ENCODE data around the gene MACROD2.
A peak's percentile ranks its signal among the peaks of the same experiment; 100 is the strongest.

Gene MACROD2

GRCh38 chr20:14062786-14063185 is 67.5 kb downstream of the MACROD2 start:
- no peak for DNase-seq (ENCODE audit: low spot score)

DNA sequence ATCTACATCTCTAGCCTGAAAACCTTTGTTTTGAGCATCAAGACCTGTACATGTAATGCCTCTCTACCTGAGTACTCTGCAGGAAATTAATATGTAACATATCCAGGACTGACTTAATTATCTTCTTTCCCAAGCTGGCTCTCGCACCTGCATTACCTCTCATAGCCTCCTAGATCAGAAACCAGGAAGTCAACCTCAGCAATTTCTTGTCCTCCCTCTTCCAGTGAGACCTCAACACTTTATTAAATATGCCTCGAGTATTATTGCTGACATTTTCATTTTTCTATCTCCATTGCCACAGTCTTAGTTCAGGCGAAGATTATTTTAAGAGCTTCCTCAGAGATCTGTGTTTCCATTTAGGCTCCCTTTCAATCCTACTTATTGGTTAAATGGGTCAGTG is 69.0 kb downstream of the MACROD2 start:
- no peak for DNase-seq (ENCODE audit: low spot score)

DNA sequence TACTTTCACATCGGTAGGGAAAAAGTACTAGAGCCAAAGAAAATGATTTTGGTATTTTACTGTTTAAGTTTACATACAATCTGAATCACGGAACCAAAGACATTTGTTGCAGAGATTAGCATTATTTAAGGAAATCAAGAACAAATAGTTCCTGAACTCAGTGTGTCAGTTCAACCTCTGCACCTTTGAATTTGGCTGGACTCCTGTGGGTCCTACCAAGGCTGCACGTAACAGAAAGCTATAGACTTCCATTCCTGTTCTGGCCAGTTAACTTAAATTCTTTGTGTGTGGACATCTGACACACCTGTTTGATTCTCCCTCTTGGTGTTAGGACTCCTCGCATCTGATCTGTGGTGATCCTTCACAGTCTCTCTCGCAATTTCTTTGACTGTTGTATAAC is 69.6 kb downstream of the MACROD2 start:
- DNase-seq (ENCODE audit: low spot score) = no peak

DNA sequence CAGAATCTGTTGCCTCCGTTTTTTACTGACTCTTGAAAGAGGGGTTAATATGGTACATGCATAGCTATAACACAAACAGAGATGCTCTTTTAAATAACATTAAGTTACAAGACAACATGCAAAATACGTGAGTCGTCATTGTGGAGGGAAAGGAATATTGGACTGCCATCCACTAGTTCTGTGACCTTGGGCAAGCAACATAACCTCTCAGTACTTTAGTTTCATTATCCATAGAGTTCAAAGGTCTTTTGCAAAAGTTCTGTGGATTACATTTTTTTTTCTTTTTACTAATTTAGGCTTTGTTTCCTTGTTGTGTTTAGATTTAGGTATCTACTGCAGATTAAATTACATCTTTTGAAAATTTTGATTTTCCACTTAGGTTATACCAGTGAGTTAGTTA is 70.5 kb downstream of the MACROD2 start:
- no peak for DNase-seq (ENCODE audit: low spot score)

DNA sequence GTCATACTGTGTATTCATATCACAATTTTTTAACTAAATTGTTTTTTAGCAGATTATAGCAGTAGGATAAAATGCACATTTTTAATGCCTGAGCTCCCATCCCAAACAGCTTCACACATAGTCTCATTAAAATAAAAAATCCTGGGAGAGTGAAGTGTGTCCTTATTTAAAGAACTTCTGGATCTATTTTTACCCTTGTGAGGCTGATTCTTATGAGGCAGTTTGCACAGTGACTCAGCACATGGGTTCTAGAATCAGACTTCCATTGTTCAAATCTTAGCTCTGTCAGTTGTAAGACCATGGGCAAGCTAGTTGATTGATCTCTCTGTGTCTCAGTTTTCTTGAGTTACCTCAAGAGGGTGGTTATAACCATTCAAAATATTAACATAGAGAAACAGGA is 72.3 kb downstream of the MACROD2 start:
- DNase-seq (ENCODE audit: low spot score) = no peak

DNA sequence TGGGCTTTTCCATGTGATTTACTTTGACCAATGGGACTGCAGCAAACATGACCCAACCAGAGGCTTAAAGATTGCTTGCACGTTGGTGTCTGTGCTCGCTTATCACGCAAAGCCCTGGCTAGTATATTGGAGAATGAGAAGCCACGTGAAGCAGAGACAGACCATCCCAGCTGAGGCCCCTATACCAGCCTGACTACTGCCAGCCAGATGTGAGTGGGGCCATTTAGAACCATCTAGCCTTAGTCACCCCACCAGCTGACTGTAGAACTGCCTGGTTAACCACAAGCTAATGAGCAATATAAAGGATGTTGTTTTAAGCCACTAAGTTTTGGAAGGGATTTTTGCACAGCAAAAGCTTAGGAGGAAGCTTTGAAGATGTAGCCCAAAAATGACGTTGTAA is 74.5 kb downstream of the MACROD2 start:
- DNase-seq (ENCODE audit: low spot score) = no peak

DNA sequence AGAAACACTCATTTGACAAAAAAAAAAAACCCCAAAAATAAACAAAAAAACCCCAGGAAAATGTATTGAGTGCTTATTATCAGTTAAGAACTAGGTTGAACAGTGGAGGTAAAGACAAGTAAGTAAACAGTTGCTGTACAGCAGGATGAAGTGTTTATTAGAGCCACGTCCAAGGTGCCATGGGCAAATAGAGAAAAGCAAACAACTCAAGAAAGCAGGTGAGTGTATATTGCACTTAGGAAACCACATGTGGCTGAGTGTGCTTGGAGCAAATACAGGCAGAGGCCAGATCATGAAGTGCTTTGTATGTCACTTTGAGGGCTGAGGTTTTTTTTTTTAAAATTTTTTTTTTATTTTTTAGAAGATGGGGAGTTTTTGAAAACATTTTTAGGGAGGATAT is 98.3 kb downstream of the MACROD2 start:
- peak; percentile 50 for DNase-seq (ENCODE audit: low spot score)

DNA sequence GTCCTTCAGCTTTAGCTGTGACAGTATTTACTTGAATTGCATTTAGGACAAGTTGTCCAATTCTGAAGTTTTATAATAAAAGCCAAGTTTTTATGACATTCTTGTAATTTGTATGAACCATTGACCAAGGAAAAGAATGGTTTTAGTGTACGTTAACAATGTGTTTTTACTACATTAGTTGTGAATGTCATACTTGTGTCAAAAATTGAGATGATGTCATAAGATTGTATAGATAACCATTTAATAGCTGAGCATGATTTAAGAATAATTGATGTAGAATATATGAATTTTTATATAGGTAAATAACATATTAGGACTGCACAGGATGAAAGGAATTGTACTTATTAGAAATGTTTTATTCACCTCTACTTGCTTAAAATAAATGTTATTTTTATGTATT is 102.9 kb downstream of the MACROD2 start:
- DNase-seq (ENCODE audit: low spot score) = no peak

- no peak for DNase-seq (ENCODE audit: low spot score)
Measured at GRCh38 chr20:14113416-14113815, 118.1 kb downstream of the MACROD2 start.

DNA sequence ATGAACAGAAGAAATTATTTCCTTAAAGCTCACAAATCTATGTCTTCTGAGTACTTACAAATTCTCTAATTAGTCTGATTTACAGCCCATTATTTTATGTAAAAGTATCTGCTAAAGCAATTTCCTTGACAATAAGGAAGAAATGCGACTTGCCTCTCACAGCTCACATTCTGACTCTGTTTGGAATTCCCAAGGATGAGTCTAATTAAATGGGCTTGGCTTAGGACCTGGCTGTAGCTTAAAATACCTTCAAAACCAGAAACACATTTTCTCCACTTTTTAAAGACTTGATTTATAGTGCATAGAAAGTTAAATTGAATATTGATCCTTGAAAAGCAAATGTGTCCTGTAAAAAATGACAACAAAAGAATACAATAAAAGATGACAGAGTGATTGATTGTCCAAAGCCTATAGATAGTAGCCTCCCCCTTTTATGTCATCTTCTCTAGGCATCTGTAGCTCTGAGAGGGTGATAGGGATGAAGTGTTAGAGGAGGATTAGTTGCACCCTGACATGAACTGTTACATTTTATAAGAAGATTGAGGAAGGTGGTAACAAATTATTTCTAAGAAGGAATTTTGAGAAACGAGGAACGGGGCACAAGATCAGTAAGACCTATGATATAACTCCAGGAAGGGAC is 118.9 kb downstream of the MACROD2 start:
- DNase-seq (ENCODE audit: low spot score) = no peak

DNA sequence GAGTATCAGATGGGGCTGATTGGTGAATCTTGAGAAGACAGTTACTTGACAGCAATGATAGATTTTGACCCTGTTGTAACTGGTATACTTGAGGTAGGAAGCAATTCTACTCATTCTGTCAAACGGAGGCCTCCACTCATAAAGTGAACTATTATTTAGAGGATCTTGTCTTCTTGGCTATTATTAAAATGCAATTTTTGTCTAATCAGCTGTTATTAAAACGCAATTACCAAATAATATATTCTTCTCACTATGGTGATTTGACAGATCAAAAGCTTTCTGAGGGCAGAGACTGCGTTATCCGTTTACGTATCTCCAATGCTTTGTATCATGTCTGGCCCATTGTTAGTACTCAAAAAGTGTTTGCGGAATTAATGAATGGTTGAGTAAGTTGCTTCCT is 120.7 kb downstream of the MACROD2 start:
- no peak for DNase-seq (ENCODE audit: low spot score)

DNA sequence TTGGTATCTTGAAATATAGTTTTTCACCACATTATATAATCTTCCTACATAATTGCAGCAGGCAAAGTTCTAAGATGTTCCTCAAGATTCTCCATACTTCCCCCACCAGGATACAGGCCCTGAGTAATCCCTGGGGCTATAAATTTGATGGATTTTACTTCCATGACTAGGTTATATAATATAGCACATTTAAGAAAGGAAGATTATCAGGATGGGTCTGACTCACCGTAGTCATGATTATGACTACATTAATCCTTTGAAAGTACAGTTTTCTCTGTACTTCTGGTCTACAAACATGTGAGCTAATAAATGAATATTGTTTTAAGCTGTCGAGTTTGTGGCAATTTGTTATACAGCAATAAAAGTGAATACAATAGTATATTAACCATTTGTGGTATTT is 122.5 kb downstream of the MACROD2 start:
- no peak for DNase-seq (ENCODE audit: low spot score)

GRCh38 chr20:14126856-14127255 is 131.5 kb downstream of the MACROD2 start:
- DNase-seq (ENCODE audit: low spot score) = no peak

- no peak for DNase-seq (ENCODE audit: low spot score)
Measured at GRCh38 chr20:14127514-14128223, 132.4 kb downstream of the MACROD2 start.

DNA sequence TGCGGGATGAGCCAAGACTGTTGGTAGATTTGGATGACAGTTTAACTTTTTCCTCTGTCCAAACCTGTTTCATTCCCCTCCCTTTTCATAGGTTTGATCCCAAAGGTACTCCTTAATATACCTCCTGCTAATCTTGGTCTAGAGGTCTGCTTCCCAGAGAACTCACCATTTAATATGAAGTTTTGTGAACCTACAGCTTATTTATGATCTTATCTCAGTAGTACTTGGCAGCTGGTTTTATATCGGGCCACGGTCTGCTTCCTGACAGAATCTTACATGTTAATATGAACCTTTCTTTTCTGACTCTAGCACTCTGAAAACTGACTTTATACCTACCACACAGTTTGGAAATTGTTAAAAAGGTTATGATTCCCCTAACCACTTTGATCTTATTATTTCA is 138.7 kb downstream of the MACROD2 start:
- DNase-seq (ENCODE audit: low spot score) = no peak

GRCh38 chr20:14142171-14142570 is 146.9 kb downstream of the MACROD2 start:
- peak; percentile 77 for DNase-seq (ENCODE audit: low spot score)

GRCh38 chr20:14142964-14143627 is 147.8 kb downstream of the MACROD2 start:
- peak; percentile 42 for DNase-seq (ENCODE audit: low spot score)

DNA sequence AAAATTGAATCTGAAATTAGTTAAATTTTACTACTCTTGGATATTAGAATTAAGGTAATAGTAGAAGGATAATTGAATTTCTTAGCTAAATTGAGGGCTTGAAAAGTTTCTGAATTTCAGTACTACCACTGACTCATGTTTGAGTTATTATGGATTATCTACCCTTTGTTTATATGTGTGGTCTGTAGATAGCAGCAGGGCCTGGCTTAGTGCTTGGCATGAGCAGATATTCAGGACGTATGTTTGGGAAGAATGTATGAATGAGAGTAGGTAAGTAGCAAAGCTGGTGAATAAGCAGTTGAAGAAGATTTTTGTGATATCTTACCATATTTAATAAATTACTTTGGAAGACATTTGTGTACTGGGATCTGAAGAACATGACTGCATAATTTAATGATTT is 152.7 kb downstream of the MACROD2 start:
- no peak for DNase-seq (ENCODE audit: low spot score)

DNA sequence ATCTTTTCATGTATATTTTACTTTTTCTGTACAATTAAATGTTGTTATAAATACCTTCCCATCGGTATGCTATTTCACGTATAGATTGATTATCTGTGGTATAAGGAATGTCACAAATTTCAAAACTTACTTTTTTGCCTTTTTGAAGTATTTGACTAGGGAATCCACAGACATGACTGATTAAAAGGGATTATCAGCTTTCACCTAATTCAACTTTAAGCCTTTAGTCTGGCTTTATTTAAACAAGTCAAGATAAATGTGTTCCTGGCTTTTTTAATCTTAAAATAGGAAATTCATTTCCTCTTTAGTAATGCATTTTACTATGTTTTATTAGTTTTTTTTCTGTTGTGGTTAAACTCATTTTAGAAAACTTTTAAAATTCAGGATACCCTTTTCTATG is 160.0 kb downstream of the MACROD2 start:
- DNase-seq (ENCODE audit: low spot score) = no peak

DNA sequence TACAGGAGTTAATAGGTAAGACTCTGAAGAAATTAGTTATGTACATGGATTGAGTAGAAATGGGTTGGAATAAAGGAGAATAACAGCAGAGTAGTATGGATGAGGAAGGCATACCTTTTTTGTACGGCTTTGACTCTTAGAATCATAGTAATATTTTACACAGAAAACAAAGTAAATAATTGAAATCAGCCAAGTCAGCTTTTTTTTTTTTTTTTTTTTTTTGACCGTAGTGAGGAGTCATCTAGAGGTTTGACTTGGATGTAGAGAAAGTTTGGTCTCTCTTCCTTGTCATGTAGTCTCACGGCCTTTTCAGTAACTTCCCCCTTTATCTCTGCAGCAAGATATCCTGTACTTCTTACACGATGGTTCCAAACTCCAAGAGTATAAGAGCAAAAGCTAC is 183.2 kb downstream of the MACROD2 start:
- no peak for DNase-seq (ENCODE audit: low spot score)

- DNase-seq (ENCODE audit: low spot score) = no peak
Measured at GRCh38 chr20:14178952-14179351, 183.6 kb downstream of the MACROD2 start.

GRCh38 chr20:14189794-14190402 is 194.6 kb downstream of the MACROD2 start:
- no peak for DNase-seq (ENCODE audit: low spot score)

DNA sequence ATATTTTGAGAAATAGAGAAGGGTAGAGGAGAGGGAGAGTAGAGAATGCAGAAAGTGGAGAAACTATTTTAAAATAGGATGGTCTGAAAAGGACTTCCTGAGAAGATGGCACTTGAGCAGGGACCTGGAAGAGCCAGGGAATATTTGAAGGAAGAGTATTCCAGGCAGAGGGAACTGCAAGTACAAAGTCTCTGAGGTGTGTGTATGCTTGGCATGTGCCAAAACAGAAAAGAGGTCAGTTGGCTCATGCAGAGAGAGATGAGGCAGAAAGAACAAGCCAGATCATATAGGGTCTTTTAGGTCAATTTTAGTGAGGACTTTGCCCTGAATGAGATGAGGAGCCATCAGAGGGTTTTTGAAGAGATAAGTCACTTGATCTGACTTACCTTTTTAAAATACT is 196.2 kb downstream of the MACROD2 start:
- DNase-seq (ENCODE audit: low spot score) = no peak
